Erythroblast (primary cell): Measurements from ENCODE around the gene ARID1B.
A peak's percentile ranks its signal among the peaks of the same experiment; 100 is the strongest.

Experiments used
- DNase-seq, 2 experiments: peaks; one replicate each; lab custom pipeline; 2025; lab: John Stamatoyannopoulos, UW
- GATA1 ChIP-seq: IDR thresholded peaks from 2 replicates; pipeline ENCODE4 v1.6.1; 2011; ENCODE audit warnings: low read depth, mild to moderate bottlenecking, control low read depth, low read length, moderate library complexity
- POLR2A ChIP-seq: IDR thresholded peaks from 2 replicates; pipeline ENCODE4 v1.6.1; 2011; ENCODE audit warnings: mild to moderate bottlenecking, low read length

The ARID1B gene

GRCh38 chr6:157173776-157174175 lies 396.6 kb downstream of the ARID1B start:
- TF ChIP-seq POLR2A, result no peak
- no peak for TF ChIP-seq GATA1

GRCh38 chr6:157174731-157175130 lies 397.6 kb downstream of the ARID1B start:
- DNase-seq, result no peak
- TF ChIP-seq POLR2A, result no peak
- no peak for TF ChIP-seq GATA1

More at GRCh38 chr6:157173776-157174175, 396.6 kb downstream of the ARID1B start:
- DNase-seq, result no peak

- no peak for DNase-seq
Observed at GRCh38 chr6:157177731-157178336, 400.7 kb downstream of the ARID1B start.

GRCh38 chr6:157181649-157182048 lies 404.5 kb downstream of the ARID1B start:
- no peak for DNase-seq
- TF ChIP-seq POLR2A (no peak), GATA1 (no peak)

More at GRCh38 chr6:157177731-157178336, 400.7 kb downstream of the ARID1B start:
- TF ChIP-seq POLR2A (no peak), GATA1 (no peak)

GRCh38 chr6:157182503-157183264 lies 405.5 kb downstream of the ARID1B start:
- DNase-seq, result no peak
- TF ChIP-seq GATA1, result no peak
- TF ChIP-seq POLR2A, result no peak

GRCh38 chr6:157184202-157185015 lies 407.2 kb downstream of the ARID1B start:
- TF ChIP-seq GATA1, result no peak
- no peak for TF ChIP-seq POLR2A
- peak; percentile 33 to 63 for DNase-seq

- TF ChIP-seq POLR2A (no peak), GATA1 (no peak)
Observed at GRCh38 chr6:157185171-157185570, 408.0 kb downstream of the ARID1B start.

GRCh38 chr6:157185986-157186385 lies 408.8 kb downstream of the ARID1B start:
- no peak for DNase-seq

More at GRCh38 chr6:157185171-157185570, 408.0 kb downstream of the ARID1B start:
- no peak for DNase-seq

GRCh38 chr6:157186785-157187181 lies 409.6 kb downstream of the ARID1B start:
- TF ChIP-seq POLR2A (no peak), GATA1 (no peak)
- no peak for DNase-seq

More at GRCh38 chr6:157185986-157186385, 408.8 kb downstream of the ARID1B start:
- TF ChIP-seq GATA1, result no peak
- no peak for TF ChIP-seq POLR2A

- no peak for DNase-seq
- TF ChIP-seq POLR2A, result no peak
Observed at GRCh38 chr6:157187182-157188083, 410.3 kb downstream of the ARID1B start.

- TF ChIP-seq POLR2A (no peak), GATA1 (no peak)
- no peak for DNase-seq
Observed at GRCh38 chr6:157188213-157188612, 411.0 kb downstream of the ARID1B start.

GRCh38 chr6:157193443-157193996 lies 416.3 kb downstream of the ARID1B start:
- DNase-seq, result no peak
- TF ChIP-seq GATA1 (no peak), POLR2A (no peak)
